Measurements from ENCODE around the gene MCF2L. TPM values are rescaled to one million over a fixed set of nuclear protein-coding genes. Genes with fewer than 3 reads are reported as not detected.

Gene MCF2L
- total RNA-seq, 4 donors from 2014 or later, result 25.0 to 103 (median 61.0) TPM

DNA sequence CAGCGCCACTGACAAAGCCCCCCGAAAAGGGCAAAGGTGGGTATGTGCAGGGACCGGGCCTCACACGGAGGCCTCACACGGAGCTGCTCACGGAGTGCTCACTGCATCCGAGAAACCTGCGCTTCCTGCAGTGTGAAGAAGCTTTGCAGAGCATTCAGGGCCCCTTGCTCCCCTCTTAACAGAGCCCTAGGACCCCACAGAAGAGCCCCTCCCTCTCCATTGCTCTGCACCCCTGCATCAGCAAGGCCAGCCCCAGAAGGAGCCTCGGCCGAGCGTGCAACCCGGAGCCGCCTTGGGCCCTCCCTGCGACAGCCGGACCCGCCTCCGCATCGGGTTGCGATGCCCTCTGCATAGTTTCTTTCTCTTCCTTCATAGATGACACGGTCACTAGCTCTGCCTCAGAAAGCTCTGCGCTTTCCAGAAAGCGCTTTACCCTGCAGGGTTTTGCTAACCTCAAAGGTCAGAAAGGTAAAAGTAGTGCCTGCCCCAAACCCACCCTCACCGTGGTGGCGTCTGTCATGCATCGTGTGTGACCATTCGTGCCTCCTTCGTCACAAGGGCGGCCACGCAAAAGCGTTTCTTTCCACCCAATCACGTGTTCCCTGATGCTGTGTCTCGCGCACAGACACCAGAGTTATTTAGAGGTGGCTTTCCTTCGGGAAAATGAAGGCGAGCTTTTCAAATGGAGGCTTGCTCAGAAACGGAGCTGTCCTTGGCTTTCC, 120.8 kb downstream of the MCF2L start:
- no peak for DNase-seq
- Histone ChIP-seq H3K27me3 (no peaks in the 10 kb centered on the region), H3K4me3 (no peak overlapping the region), H3K4me1 (no peaks in the 10 kb centered on the region), H3K27ac (no peak overlapping the region), H3K9me3 (no peaks in the 10 kb centered on the region), H3K36me3 (no peaks in the 10 kb centered on the region)
- intact Hi-C loops (cut with DNase I; ENCODE audit: low total_unique reads), result no loop called here
- TF ChIP-seq POLR2A (IDR thresholded peaks at IDR 0.05), result no peak
- TF ChIP-seq, protein P1, sequence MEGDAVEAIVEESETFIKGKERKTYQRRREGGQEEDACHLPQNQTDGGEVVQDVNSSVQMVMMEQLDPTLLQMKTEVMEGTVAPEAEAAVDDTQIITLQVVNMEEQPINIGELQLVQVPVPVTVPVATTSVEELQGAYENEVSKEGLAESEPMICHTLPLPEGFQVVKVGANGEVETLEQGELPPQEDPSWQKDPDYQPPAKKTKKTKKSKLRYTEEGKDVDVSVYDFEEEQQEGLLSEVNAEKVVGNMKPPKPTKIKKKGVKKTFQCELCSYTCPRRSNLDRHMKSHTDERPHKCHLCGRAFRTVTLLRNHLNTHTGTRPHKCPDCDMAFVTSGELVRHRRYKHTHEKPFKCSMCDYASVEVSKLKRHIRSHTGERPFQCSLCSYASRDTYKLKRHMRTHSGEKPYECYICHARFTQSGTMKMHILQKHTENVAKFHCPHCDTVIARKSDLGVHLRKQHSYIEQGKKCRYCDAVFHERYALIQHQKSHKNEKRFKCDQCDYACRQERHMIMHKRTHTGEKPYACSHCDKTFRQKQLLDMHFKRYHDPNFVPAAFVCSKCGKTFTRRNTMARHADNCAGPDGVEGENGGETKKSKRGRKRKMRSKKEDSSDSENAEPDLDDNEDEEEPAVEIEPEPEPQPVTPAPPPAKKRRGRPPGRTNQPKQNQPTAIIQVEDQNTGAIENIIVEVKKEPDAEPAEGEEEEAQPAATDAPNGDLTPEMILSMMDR (IDR thresholded peaks at IDR 0.05), result no peak

DNA sequence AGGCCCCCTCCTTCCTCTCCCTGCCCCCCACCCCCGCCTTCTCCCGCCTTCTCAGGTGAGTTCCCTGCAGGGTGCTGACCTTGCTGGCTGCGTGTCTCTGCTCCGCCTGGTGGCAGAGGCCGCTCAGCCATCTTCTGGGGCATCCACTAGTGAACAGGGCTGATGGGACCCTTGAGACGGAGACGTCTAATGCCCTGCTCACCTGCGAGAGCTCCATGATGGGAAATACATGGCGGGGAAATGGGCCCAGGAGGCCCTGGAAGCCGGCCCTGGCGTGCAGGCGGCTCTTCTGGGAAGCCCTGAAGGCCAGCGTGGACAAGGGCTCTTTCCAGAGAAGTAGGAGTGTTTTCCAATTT, 121.4 kb downstream of the MCF2L start:
- TF ChIP-seq POLR2A (IDR thresholded peaks at IDR 0.05), result no peak
- TF ChIP-seq, protein P1 (IDR thresholded peaks at IDR 0.05), result no peak
- no peak overlapping the region for H3K4me3 ChIP-seq
- DNase-seq, result no peak
- H3K4me1 ChIP-seq, result no peaks in the 10 kb centered on the region
- intact Hi-C loops (cut with DNase I; ENCODE audit: low total_unique reads), result no loop called here
- H3K9me3 ChIP-seq, result no peaks in the 10 kb centered on the region
- no peak overlapping the region for H3K27ac ChIP-seq
- H3K36me3 ChIP-seq, result no peaks in the 10 kb centered on the region
- H3K27me3 ChIP-seq, result no peaks in the 10 kb centered on the region

DNA sequence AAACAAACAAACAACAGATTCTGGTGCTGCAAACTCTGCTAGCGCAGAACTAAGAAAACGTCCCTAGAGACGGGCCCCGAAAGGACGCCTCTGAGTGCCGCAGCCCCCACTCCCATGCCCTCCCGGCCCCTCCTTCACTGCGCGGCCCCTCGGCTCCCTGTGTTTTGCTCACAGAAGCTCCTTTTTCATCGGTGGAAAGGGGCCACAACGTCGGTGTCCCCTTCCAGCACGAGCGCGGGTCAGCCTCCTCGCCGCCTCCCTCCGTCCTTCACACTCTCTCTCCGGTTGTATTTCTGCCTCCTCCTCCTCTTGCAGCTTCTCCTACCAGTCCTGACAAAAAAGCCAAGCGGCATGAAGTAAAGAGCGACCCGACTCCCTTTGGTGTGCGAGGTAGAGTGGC, 121.8 kb downstream of the MCF2L start:
- H3K36me3 ChIP-seq, result no peaks in the 10 kb centered on the region
- no peak overlapping the region for H3K4me3 ChIP-seq
- no peaks in the 10 kb centered on the region for H3K4me1 ChIP-seq
- no peaks in the 10 kb centered on the region for H3K9me3 ChIP-seq
- TF ChIP-seq, protein P1 (IDR thresholded peaks at IDR 0.05), result no peak
- no peak for TF ChIP-seq POLR2A (IDR thresholded peaks at IDR 0.05)
- intact Hi-C loops (cut with DNase I; ENCODE audit: low total_unique reads), result no loop called here
- H3K27me3 ChIP-seq, result no peaks in the 10 kb centered on the region
- no peak overlapping the region for H3K27ac ChIP-seq
- no peak for DNase-seq

DNA sequence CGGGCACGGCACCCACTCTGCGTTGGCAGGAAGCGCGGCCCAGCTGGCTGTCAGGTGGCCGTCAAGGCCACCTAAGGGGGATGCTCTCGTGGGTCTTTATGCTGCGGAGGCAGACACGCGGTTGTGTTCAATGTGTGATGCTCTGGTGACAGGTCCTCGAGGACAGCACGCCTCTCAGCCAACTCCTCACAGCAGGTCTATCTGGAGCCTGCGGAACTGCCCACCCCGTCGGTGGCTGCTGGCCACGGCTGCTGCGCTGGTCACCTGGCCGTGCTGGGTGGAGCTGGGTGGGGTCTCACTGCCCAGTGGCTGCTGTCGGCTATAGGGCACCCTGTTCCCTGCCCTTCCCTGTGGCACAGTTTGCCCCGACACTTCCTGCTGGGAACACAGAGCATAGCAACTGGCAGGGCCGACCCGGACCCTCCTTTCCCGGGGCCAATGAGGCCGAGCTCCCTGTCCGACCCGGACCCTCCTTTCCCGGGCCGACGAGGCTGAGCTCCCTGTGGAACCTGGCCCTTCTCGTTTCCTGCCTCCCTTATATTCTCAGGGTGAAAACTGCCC, 122.3 kb downstream of the MCF2L start:
- Histone ChIP-seq H3K4me3 (no peak overlapping the region), H3K36me3 (no peaks in the 10 kb centered on the region), H3K9me3 (no peaks in the 10 kb centered on the region), H3K27ac (no peak overlapping the region), H3K27me3 (no peaks in the 10 kb centered on the region), H3K4me1 (no peaks in the 10 kb centered on the region)
- intact Hi-C loops (cut with DNase I; ENCODE audit: low total_unique reads), result no loop called here
- TF ChIP-seq, protein P1 (IDR thresholded peaks at IDR 0.05), result no peak
- TF ChIP-seq POLR2A (IDR thresholded peaks at IDR 0.05), result no peak
- DNase-seq, result no peak

DNA sequence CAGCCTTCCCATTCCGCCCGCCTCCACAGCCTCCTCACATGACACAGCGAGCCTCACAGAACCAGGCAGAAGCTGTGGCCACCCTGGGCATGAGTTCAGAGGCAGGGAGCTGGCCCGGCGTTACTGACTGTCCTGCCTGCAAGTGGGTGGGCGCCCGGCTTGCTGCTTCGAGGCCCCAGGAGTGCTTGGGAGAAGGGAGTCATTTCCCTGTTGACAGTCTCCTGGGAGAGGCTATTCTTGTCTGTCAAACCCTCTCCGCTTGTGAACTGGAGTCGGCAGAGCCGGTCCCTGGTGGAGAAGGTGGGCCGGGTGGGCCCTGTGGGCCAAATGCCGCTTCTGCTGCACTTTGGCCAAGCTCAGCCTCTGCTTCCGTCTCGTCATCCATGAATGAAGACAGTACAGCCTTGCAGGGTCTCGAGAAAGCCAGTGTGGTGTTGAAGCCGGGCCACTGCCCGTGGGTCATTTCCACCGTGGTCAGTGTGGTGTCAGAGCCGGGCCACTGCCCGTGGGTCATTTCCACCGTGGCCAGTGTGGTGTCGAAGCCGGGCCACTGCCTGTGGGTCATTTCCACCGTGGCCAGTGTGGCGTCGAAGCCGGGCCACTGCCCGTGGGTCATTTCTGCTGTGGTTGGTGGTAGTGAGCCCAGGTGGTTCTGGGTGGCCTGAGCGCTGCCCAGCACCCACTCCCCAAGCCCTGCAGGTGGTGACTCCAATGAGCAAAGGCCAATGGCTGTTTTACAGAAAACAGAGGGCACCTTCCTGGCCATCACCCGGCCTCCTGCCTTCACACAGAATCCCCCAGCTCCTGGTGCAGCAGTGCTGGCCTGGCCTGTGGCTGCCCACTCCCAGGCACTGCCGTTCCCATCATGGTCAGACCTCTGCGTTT, 123.1 kb downstream of the MCF2L start:
- no peaks in the 10 kb centered on the region for H3K27me3 ChIP-seq
- H3K4me3 ChIP-seq, result no peak overlapping the region
- H3K9me3 ChIP-seq, result no peaks in the 10 kb centered on the region
- H3K27ac ChIP-seq, result no peak overlapping the region
- no peaks in the 10 kb centered on the region for H3K4me1 ChIP-seq
- intact Hi-C loops (cut with DNase I; ENCODE audit: low total_unique reads), result no loop called here
- TF ChIP-seq, protein P1 (IDR thresholded peaks at IDR 0.05), result no peak
- no peak for TF ChIP-seq POLR2A (IDR thresholded peaks at IDR 0.05)
- DNase-seq, result no peak
- H3K36me3 ChIP-seq, result no peaks in the 10 kb centered on the region
